Pancreas (tissue), 10 donors: ENCODE results near the gene NELL1. TPM values are rescaled to one million over a fixed set of nuclear protein-coding genes. Genes with fewer than 3 reads are reported as not detected.

ENCODE experiments used
- ATAC-seq, 4 donors: fragments of 200-7000 bp; cut with Tn5 transposase; one replicate each; pipeline versions ENCODE4 v1.8.0 to v1.9.1; 2020; ENCODE audit warnings: mild to moderate bottlenecking in 4 of 4, moderate library complexity in 4 of 4
- DNase-seq, 6 donors: peaks; one replicate each; pipeline ENCODE4 v3.0.0-alpha.2; 2020
- FAIRE-seq: peaks from 2 replicates; lab custom pipeline; 2012; peaks lifted over from hg19 to GRCh38; lab: Jason Lieb, UNC
- H3K27ac ChIP-seq, 4 donors: fragments of 200-600 bp; sonication (generic); 1 replicate in 3 of 4; 2 replicates in 1 of 4; pipeline versions ENCODE4 v1.5.0 to v1.8.0; 2020
- H3K27me3 ChIP-seq, 4 donors: fragments of 200-600 bp; one replicate each; pipeline ENCODE4 v1.8.0; 2021
- H3K36me3 ChIP-seq, 3 donors: fragments of 200-600 bp; sonication (generic) in 1 of 3; one replicate each; pipeline versions ENCODE4 v1.5.0 to v1.8.0; 2020 to 2021
- H3K4me1 ChIP-seq, 3 donors: fragments of 200-600 bp; one replicate each; pipeline ENCODE4 v1.8.0; 2021
- H3K4me3 ChIP-seq, 4 donors: fragments of 200-600 bp; sonication (generic) in 2 of 4; one replicate each; pipeline versions ENCODE4 v1.5.0 to v1.8.0; 2020 to 2021
- H3K9me3 ChIP-seq, 4 donors: fragments of 200-600 bp; one replicate each; pipeline ENCODE4 v1.8.0; 2021
- CTCF ChIP-seq, 4 donors: fragments of 200-600 bp; sonication (generic) in 3 of 4; IDR thresholded peaks; one replicate each; pipeline versions ENCODE4 v1.5.0 to v1.8.0; 2021; ENCODE audit warnings: antibody characterized with exemption in 4 of 4
- WGBS, 2 donors: extraction: QIAGEN DNeasy Blood & Tissue Kit; methylation state at CpG; one replicate each; pipeline ENCODE4 v1.1.7; 2013; 5-methylcytosine and 5-hydroxymethylcytosine counted together
- intact Hi-C, 3 donors: fragments of 100-400 bp; cut with DNase I; formaldehyde crosslinking; loops; one replicate each; pipeline versions ENCODE4 v1.11.1 to v1.14.2; 2022
- polyA plus RNA-seq, 2 donors: library from polyadenylated mRNA; stranded (reverse); fragments of 200-250 nt; gene quantifications; one replicate each; pipeline ENCODE4 v1.2.3, GENCODE V29; 2013
- total RNA-seq, 6 donors: library from RNA; stranded (reverse); fragmentation: NEBNext Ultra II Directional in 4 of 6; extraction: Animal tissue kit (Norgen Biotek cat#: 25700) in 4 of 6; gene quantifications; one replicate each; pipeline versions ENCODE4 v1.2.1 to v1.2.4, GENCODE V29; 2021 to 2023
- donor health status: healthy with polysubstance abuse.
- donor health status: DM: no; HTN: no; CAD: no; lungs with moderate emphysema.
- donor health status: DM: no; HTN: no; CAD: no.
- donor health status: control.
- donor health status: control.
- donor health status: Bipolar disorder and iron deficiency.
- donor health status: DM: yes; HTN: yes; CAD: no.
- donor health status: DM: no; HTN: no; CAD: no.
- donor health status: DM: no; HTN: no; CAD: no.
- donor health status: DM: yes; HTN: yes; CAD: no.

Gene NELL1
- total and polyA plus RNA-seq, 8 donors: not detected

- no peak for TF ChIP-seq CTCF (IDR thresholded peaks at IDR 0.05)
- H3K9me3 ChIP-seq: no peaks in the 10 kb centered on the region
- ATAC-seq: no peak
- no peak overlapping the region for H3K4me3 ChIP-seq
- no peaks in the 10 kb centered on the region for H3K4me1 ChIP-seq
- FAIRE-seq: no peak
- no peaks in the 10 kb centered on the region for H3K36me3 ChIP-seq
- DNase-seq: no peak
- no peaks in the 10 kb centered on the region for H3K27me3 ChIP-seq
- intact Hi-C loops: no loop called here
- no peak overlapping the region for H3K27ac ChIP-seq
Observed at GRCh38 chr11:21403069-21403468, 733.7 kb downstream of the NELL1 start.

- Histone ChIP-seq H3K27ac (no peak overlapping the region), H3K27me3 (no peaks in the 10 kb centered on the region), H3K4me3 (no peak overlapping the region), H3K9me3 (no peaks in the 10 kb centered on the region), H3K36me3 (no peaks in the 10 kb centered on the region), H3K4me1 (no peaks in the 10 kb centered on the region)
- no peak for ATAC-seq
- WGBS, 2 donors: 24 to 26% methylated on average over 1 of the region's 1 CpG
- TF ChIP-seq CTCF (IDR thresholded peaks at IDR 0.05): no peak
- DNase-seq: no peak
- FAIRE-seq: no peak
- intact Hi-C loops: no loop called here
Observed at GRCh38 chr11:21405422-21405821, 736.0 kb downstream of the NELL1 start.

GRCh38 chr11:21410513-21410912, 741.1 kb downstream of the NELL1 start:
- intact Hi-C loops: no loop called here
- TF ChIP-seq CTCF (IDR thresholded peaks at IDR 0.05): no peak
- Histone ChIP-seq H3K4me1 (no peaks in the 10 kb centered on the region), H3K27me3 (no peaks in the 10 kb centered on the region), H3K4me3 (no peak overlapping the region), H3K36me3 (no peaks in the 10 kb centered on the region), H3K9me3 (no peaks in the 10 kb centered on the region), H3K27ac (no peak overlapping the region)
- no peak for FAIRE-seq
- ATAC-seq: no peak
- DNase-seq: no peak
- 74 to 75% methylated on average over 5 of the region's 5 CpGs for WGBS, 2 donors

GRCh38 chr11:21411104-21411503, 741.7 kb downstream of the NELL1 start:
- FAIRE-seq (no peak), DNase-seq (no peak), ATAC-seq (no peak)
- no peak overlapping the region for H3K4me3 ChIP-seq
- H3K27me3 ChIP-seq: no peaks in the 10 kb centered on the region
- TF ChIP-seq CTCF (IDR thresholded peaks at IDR 0.05): no peak
- no peaks in the 10 kb centered on the region for H3K4me1 ChIP-seq
- H3K36me3 ChIP-seq: no peaks in the 10 kb centered on the region
- intact Hi-C loops: no loop called here
- no peak overlapping the region for H3K27ac ChIP-seq
- H3K9me3 ChIP-seq: no peaks in the 10 kb centered on the region
- 0 to 2% methylated on average over 1 of the region's 1 CpG for WGBS, 2 donors

GRCh38 chr11:21411597-21411996, 742.2 kb downstream of the NELL1 start:
- ATAC-seq (no peak), FAIRE-seq (no peak), DNase-seq (no peak)
- 19 to 29% methylated on average over 1 of the region's 1 CpG for WGBS, 2 donors
- no peaks in the 10 kb centered on the region for H3K36me3 ChIP-seq
- H3K9me3 ChIP-seq: no peaks in the 10 kb centered on the region
- intact Hi-C loops: no loop called here
- H3K4me1 ChIP-seq: no peaks in the 10 kb centered on the region
- no peak overlapping the region for H3K27ac ChIP-seq
- no peak for TF ChIP-seq CTCF (IDR thresholded peaks at IDR 0.05)
- no peak overlapping the region for H3K4me3 ChIP-seq
- H3K27me3 ChIP-seq: no peaks in the 10 kb centered on the region
